HG03575 (cell line): ENCODE data around the gene CEP170.
"Not testable (repeated sequence)": the region's sequence is repeated elsewhere in the genome, so short reads cannot be mapped to it uniquely, and the experiment has no call there.

ENCODE experiments used
- ATAC-seq: cut with Tn5 transposase; IDR thresholded peaks from one replicate; pipeline ENCODE4 v1.9.1; 2021; ENCODE audit not compliant: unreplicated experiment, insufficient number of reproducible peaks, low FRiP score; ENCODE audit errors: extremely low read depth

Gene CEP170

GRCh38 chr1:243246916-243247315 is 8.2 kb downstream of the CEP170 start:
- no peak for ATAC-seq

DNA sequence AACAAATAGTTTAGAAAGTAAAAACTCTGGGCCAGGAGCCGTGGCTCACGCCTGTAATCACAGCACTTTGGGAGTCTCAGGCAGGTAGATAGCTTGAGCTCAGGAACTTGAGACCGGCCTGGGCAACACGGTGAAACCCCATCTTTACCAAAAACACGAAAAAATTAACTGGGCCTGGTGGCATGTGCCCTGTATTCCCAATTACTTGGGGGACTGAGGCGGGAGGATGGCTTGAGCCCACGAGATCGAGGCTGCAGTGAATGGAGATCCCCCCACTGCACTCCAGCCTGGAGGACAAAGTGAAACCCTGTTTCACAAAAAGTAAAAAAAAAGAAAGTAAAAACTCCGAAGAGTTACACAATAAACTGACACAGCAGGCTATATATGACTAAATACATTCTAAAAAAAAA is 10.6 kb downstream of the CEP170 start:
- no peak for ATAC-seq

DNA sequence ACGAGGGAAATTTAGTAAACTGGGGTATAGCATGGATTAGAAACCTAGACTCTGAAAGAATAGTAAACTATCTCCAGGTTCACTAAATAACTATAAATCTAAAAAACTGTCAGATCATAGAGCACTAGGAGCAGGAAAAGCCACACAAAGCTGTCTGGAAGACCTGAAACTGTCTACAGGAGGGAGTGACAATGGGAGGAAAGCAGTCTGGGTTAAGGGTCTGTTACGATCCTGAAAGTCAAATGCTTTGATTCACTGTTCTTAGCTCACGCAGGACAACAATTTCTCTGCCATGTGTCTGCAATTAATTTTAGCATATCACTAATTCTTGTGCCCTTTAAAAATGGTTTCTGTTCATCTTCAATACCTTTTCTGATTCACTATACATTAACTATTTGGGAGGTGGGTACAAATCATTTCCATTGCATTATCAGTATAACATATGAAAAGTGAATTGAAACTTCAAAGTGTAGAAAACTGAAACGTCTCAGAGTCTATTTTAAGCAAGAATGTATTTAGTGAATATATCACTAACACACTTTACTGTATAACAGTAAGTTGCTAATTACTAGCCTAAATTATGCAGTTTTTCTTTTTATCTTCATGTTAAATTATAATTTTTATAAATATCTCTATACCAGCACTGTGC is 18.4 kb downstream of the CEP170 start:
- ATAC-seq = no peak

DNA sequence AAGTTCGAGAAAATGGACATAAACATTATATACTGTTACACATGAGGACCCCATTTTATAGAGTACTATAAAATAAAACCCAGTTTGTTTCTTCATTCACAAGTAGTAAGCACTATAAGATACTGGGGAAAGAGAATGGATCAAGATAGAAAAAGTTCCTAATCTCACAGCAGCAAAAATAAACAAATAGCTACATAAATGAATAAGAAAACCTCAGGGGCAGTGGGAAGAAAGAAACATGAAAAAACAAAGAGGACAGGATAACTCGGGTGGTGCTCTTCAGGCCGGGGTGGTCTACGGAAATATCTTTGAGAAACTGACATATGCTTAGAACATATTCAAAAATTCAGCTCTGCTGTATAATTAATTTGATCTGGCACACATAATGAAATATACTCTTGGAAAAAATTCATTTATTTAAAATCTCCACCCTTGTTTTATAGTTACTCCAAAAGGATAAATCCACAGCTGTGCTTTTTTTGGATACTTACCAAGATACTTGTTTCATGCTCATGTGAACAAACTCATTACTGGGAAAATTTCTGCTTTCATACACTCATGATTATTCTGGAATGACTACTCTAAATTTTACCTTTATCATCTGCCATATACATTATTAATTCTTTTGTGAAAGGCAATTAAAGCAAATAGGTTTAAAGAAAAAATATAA is 20.0 kb downstream of the CEP170 start:
- no peak for ATAC-seq

DNA sequence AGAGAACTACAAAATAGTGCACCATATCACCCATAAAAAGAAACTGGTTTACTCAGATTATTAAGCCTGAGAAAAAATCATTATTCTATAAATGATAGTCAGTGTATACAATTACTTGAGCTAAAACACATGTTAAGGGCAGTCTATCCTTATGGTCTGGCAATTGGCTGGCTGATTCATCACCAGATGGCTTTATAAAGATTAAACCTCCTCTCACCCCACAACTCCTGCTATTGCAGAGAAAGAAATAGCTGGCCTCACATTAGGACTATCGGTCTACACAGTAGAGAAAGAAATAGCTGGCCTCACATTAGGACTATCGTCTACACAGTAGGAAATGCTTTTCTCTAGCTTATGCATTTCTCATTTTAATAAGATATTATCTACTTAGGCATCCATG is 21.2 kb downstream of the CEP170 start:
- ATAC-seq = no peak

- ATAC-seq = no peak
Observed at GRCh38 chr1:243230914-243231313, 24.2 kb downstream of the CEP170 start.

DNA sequence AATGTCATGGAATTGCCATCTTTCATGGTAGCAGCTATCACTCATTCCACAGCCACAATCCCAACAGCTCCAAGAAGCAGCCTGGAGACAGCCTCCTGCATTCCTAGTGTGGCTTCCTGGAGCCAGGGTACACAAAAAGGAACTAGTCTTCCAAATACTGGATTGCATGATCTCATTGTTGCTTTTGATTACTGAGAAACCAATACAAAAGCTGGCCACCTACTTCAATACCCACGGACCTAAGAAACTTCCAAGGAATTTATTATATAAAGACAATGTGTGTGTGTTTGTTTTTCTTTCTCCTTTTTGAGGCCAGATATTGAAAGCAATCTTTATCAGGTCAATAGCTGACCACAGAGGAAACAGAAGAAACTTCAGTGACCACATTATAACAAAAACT is 25.6 kb downstream of the CEP170 start:
- ATAC-seq = no peak

- ATAC-seq = no peak
Observed at GRCh38 chr1:243227622-243228021, 27.5 kb downstream of the CEP170 start.

DNA sequence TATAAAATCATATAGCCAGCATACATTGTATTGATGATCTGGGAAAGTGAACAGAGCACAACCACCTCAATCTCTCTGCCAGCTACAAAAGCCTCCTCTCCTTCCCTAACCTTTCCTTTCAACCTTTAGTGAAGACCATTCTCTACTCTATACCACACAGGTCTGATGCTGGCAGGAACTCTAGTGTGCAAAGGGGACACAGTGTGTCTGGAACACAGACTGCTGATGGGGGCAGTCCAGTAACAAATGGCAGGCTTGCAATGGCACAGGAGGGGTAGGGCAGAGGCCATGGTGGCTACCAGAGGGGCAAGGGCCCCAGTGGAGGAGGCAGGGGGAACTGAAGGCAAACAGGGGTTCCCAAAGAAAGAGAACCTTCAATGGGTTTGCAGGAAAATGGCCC is 37.0 kb downstream of the CEP170 start:
- ATAC-seq = no peak

DNA sequence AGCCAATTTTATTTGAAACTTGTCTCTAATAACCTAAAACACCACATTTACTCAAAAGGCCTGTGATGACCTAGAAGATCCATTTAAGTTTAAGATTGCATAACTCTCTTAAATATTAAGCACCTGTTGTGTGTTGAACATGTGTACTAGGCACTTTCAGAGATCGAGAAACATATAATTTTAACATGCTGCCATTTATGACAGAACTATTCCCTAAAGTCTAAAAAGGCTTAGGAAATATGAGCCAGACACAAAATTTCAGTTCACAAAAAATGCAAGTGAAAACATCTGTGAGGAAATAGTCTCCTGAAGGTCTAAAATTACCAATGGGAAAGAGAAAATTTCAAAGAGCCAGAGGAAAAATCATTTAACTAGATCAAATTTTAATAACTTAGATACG is 37.7 kb downstream of the CEP170 start:
- ATAC-seq = no peak

GRCh38 chr1:243216741-243217140 is 38.3 kb downstream of the CEP170 start:
- ATAC-seq = no peak

- ATAC-seq = not testable (repeated sequence)
Observed at GRCh38 chr1:243215276-243215875, 39.7 kb downstream of the CEP170 start.

- ATAC-seq = no peak
Observed at GRCh38 chr1:243213045-243213787, 41.9 kb downstream of the CEP170 start.

DNA sequence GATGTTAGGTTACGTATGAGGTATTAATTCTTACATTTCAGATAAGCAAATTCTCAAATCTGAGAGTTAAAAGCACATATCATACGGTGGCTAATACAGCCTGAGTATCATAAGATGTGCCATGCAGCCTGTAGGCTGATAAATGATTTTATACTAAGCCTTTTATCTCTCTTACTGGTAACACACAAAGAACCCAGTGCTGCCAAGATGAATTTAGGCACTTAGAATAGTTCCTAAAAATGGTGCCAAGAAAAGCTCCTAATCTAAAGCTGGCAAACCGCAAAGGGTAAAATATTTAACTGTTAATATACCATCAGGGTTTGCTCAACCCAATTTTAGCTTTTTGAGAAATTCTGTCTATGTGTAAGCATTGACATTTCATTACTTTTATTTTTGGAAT is 43.1 kb downstream of the CEP170 start:
- ATAC-seq = not testable (repeated sequence)

DNA sequence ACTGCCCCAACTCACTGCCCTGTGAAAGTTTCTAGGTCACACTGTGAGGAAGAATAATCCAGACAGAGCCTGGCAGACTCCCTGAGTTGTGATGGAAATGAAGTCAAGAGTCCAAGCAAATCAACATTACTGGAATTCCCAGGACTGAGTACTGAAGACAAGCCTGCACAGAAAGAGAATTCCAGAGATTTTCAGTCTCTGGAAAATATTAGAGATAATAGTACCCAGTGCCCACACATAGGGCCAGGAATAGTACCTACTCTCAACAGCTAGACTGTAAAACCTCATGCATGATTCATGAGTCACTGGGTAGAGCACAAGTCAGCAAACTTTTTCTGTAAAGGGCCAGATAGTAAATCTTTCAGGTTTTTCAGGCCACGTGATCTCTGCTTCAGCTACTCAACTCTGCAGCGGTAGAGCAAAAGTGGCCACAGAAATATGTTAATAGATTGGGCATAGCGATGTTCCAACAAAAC is 50.0 kb downstream of the CEP170 start:
- not testable (repeated sequence) for ATAC-seq

DNA sequence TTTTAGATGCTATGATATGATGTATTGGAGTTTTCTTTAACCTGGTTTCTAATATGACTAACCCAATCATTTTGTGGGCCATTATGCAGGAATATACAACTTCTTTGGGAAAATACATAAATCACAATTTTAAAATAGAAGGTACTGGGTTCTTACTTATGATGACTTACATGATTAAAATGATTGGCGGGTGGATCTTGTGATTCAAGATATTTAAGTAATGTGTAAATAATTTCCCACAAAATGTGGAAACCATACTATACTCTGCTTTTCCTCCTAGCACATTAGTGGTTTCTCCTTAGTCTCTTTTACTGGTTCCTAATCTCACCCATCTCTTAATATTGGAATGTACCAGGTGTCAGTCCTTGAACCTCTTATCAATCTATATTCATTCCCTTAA is 50.7 kb downstream of the CEP170 start:
- not testable (repeated sequence) for ATAC-seq

DNA sequence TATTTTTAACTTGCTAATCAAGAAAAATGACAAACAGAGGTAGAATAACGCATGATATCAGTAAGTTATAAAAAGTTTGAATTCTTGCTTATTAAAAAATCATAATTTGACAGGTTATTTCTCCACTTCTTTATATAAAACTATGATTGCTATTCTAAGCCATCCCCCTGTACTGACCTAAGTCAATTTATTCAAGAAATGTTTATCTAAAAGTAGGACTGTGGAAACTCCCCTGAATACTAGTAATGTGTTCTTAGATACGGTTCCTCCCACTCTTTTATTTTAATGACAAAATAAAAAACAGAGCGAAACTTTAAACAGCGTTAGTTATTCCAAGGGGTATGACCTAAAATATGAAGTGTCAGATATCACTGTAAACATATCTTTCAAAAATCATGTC is 51.9 kb downstream of the CEP170 start:
- not testable (repeated sequence) for ATAC-seq

DNA sequence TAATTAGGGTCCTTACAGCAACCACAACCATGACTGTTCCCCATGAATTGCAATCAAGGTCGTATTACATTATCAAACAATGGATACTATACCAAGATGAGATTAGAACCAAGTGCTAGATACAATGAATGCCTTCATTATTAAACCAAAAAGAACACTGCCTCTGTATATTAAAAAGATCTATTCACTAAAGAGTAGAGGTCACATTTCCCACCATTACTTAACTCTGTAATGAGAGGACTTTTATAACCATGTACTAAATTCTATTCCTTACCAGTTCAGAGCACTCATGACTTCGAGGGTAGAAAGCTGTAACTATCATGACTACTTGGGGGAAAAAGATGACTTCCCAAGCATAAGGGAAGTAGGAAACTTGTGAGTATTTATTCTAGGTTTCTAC is 53.8 kb downstream of the CEP170 start:
- not testable (repeated sequence) for ATAC-seq

GRCh38 chr1:243197524-243197923 is 57.6 kb downstream of the CEP170 start:
- ATAC-seq = not testable (repeated sequence)

DNA sequence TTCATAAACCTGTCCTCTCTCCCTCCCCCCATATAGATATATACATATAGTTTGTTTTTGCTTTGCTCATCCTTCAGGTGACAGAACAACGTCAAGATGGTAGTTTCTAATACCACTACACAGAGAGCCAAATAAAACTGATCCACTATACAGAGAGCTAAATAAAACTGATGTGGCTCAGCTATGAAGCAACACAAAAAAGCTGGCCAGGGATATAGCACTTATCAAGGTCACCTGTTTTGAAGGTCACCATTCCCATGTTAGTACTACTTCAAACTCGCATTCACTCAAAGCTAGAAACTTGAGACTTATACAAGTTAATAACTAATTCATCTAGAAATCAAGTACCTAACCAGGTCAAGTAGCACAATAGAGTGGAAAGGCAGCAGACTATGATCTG is 61.8 kb downstream of the CEP170 start:
- not testable (repeated sequence) for ATAC-seq
